ENCODE results near the gene SEPTIN5. TPM values are rescaled to one million over a fixed set of nuclear protein-coding genes. Genes with fewer than 3 reads are reported as not detected.
"Not testable (repeated sequence)": the region's sequence is repeated elsewhere in the genome, so short reads cannot be mapped to it uniquely, and the experiment has no call there.

Gene SEPTIN5
- 7.7 and 9.8 TPM in 2 replicates for total RNA-seq (2014; rRNA removed; shearing (Covaris generic))

DNA sequence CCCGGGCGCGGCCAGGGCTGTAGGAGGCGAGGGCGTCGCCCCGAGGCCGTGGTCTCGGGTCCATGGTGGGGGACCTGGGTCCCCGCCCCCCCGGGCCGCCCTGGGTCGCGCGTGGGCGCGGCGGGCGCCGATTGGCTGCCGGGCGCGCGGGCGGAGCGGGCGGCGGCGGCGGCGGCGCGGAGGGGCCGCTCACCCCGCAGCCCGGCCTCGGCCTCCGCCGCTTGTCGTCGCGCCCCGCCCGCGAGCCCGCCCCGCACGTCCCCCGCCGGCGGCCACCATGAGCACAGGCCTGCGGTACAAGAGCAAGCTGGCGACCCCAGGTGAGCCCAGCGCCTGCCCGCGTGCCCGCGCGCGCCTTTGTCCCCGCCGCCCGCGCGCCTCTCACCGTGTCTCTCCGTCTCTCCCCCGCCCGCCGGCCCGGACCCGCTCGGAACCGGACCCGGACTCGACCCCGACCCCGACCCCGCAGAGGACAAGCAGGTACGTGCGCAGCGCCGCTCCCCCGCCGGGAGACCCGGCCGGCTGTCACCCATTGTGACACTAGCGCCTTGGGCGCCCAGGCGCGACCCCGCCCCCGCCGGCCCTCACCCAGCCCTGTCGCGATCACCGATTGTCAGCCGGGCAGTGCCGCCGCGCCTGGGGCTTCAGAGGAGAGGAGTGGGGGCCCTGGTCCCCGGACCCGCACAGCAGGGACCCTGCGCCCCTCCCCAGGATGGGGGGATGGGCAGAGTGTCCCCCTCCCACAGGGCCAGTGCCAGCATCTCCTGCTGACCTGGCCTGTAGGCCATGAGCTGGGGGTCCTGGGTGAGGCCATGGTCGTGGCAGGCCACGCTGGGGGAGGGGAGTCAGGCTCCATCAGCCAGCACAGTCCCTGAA lies at the start of gene SEPTIN5:
TSS of gene SEPTIN5 (plus strand) at position 192 of the 876 bp plus-strand sequence. CDS start at position 278, 86 bp downstream.
- no peak for DNase-seq (ENCODE audit: low read depth)

- no peak for DNase-seq (ENCODE audit: low read depth)
Observed at GRCh38 chr22:19664951-19665783, 49.1 kb upstream of the SEPTIN5 start.

- no peak for DNase-seq (ENCODE audit: low read depth)
Observed at GRCh38 chr22:19665784-19666672, 48.3 kb upstream of the SEPTIN5 start.

DNA sequence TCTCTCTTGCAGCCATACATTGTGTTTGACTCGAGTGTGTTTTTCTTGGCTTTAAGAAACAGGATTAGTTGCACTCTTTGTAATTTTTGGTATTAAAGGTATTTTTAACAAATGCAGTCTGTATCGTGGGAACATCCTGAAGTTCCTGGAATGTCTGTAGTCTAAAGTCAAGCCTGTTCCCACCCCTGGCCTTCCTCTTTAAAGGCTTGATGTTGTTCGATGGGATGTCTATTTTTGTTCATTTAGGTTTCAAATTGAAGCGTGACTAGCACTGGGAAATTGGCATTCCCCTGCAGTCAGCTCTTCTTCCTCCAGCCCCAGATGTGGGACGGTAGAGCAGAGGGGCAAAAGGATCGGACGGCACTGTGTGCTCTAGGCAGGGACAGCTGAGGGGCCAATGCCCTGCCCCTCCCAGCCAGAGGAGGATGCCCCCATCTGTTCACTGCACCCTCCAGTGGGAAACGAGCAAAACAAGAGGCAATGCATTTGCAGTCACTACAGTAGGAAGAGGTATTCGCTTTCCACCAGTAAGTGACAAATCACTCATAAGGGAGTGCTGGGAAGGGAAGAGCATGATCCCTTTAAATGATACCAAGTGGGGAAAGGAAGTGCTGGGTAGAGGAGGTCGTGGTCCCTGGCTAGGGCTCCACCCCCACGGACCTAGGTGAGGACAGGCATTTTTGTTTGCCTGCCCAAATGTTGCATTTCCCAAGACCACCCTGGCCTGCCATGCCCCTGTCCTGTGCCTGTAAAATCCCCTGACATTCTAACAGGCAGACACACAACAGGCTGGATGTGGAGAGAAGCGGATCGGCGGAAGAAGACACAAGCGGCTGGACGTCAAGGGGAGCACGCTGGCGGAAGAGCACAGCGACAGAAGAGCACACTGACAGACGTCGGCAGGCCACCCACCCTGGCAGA lies 47.4 kb upstream of the SEPTIN5 start:
- no peak for DNase-seq (ENCODE audit: low read depth)

DNA sequence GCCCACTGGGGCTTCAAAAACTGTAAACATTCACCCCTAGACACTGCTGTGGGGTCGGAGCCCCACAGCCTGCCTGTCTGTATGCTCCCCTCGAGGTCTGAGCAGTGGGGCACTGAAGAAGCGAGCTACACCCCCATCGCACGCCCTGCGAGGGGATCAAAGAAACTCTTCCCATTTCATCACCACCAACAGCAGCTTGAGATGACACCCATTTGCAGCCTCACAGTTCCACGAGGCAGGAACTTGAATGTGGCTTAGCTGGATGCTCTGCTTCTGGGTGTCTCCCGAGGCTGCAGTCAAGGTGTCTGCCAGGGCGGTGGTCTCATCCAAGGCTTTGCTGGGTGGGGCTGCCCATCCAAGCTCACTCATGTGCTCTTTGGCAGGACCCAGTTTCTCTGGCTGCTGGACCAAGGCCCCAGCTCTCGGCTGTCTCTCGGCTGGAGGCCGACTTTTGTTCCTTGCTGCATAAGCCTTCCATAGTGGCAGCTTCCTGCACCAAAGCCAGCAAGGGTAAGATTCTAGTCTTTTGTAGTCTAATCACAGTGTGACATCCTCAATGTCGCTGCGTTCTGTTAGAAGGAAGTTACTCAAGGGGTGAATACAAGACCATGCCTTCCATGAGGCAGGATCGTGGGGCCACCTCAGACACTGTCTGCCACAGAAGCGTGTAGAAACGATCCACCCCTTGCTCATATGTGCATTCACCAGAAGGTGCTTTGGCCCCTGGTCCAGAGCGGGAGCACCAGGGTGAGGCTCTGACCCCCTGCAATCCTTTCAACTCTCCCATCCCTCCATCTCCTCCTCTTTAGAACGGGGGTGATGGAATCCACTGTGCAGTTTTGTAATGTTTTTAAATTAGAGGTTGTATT lies 46.2 kb upstream of the SEPTIN5 start:
- no peak for DNase-seq (ENCODE audit: low read depth)

GRCh38 chr22:19668748-19669147 lies 45.6 kb upstream of the SEPTIN5 start:
- DNase-seq (ENCODE audit: low read depth): no peak

- no peak for DNase-seq (ENCODE audit: low read depth)
Observed at GRCh38 chr22:19669570-19669969, 44.7 kb upstream of the SEPTIN5 start.

DNA sequence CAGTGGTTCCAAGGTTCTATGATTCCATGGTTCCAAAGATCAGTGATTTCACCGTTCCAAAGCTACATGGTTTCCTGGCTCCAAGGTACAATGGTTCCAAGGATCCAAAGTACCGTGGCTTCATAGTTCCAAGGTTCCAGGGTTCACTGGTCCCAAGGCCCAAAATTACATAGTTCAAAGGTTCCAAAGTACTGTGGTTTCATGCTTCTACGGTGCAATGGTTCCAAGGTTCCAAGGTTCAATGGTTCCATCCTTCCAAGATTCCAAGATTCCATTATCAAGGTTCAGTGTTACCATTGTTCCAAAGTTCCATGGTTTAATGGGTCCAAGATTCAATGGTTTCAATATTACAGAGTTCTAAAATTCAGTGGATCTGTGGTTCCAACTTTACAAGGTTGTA lies 43.0 kb upstream of the SEPTIN5 start:
- no peak for DNase-seq (ENCODE audit: low read depth)

- DNase-seq (ENCODE audit: low read depth): no peak
Observed at GRCh38 chr22:19672054-19672776, 42.1 kb upstream of the SEPTIN5 start.

- DNase-seq (ENCODE audit: low read depth): no peak
Observed at GRCh38 chr22:19673660-19674059, 40.6 kb upstream of the SEPTIN5 start.

DNA sequence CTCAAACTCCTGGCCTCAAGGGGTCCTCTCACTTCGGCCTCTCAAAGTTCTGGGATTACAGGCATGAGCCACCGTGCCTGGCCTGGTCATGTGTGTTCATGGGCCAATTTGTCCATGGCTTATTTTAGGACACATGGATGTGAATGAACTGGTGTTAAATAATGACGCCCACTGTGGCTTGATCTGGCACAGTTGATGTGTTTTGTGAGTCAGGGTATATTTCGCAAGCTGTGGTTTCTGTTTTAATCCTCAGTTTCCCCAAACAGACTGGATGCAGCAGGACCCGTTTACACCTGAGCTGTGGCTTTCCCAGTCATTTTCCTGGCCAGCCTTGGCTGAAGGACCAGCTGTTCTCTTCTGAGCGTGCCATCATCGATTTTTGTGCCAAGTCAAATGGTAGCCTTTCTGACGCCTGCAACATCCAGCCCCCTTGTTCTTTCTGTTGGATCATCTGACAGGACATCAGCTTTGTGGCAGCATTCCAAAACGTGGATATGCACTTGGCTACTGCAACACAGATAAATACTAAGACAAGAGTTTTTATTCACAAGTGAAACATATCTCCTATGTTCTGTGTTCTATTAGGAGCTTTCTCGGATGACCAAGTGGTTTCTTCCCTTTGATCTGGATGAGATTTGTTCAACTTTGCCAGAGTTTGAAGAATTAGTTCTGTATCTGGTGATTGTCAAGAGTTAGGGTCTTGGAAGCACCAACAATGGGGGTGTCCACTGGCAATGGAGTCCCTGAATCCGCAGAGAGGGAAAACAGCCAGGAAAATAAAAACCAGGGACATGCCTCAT lies 40.0 kb upstream of the SEPTIN5 start:
- DNase-seq (ENCODE audit: low read depth): no peak

DNA sequence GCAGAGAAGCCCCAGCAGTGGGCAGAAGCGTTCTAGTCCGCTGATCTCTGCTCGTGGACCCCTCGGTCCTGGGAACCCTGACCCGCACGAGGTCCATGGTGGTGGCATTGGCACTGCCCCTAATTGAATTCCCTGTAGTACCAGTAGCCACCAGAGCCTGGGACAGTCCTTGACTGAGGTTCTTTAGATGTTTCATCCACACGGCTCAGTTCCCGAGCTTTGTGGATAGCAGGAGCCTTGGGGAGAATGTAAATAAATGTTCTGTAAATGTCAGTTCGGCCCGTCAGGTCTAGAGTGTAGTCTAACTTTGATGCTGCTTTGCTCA lies 39.4 kb upstream of the SEPTIN5 start:
- no peak for DNase-seq (ENCODE audit: low read depth)

DNA sequence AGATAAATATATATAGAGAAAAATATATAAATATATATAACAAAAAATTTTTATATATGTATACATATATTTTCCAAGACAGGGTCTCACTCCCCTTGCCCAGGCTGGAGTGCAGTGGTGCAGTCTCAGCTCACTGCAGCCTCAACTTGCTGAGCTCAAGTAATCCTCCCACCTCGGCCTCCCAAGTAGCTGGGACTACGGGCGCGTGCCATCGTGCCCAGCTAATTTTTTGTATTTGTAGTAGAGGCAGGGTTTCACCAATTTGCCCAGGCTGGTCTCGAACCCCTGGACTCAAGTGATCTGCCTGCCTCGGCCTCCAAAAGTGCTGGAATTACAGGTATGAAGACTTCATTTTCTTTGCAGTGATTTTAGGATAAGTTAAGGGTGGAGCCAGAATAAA lies 38.9 kb upstream of the SEPTIN5 start:
- no peak for DNase-seq (ENCODE audit: low read depth)

DNA sequence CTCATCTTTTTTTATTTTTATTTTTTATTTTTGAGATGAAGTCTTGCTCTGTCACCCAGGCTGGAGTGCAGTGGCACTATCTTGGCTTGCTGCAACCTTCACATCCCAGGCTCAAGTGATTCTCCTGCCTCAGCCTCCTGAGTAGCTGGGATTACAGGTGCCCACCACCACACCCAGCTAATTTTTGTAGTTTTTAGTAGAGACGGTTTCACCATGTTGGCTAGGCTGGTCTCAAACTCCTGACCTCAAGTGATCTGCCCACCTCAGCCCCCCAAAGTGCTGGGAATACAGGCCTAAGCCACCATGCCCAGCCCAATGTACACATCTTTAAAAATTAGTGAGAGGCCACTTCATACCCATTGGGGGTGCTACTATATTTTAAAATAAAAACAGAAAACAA lies 37.9 kb upstream of the SEPTIN5 start:
- not testable (repeated sequence) for DNase-seq (ENCODE audit: low read depth)

- DNase-seq (ENCODE audit: low read depth): no peak
Observed at GRCh38 chr22:19678949-19679521, 35.3 kb upstream of the SEPTIN5 start.

DNA sequence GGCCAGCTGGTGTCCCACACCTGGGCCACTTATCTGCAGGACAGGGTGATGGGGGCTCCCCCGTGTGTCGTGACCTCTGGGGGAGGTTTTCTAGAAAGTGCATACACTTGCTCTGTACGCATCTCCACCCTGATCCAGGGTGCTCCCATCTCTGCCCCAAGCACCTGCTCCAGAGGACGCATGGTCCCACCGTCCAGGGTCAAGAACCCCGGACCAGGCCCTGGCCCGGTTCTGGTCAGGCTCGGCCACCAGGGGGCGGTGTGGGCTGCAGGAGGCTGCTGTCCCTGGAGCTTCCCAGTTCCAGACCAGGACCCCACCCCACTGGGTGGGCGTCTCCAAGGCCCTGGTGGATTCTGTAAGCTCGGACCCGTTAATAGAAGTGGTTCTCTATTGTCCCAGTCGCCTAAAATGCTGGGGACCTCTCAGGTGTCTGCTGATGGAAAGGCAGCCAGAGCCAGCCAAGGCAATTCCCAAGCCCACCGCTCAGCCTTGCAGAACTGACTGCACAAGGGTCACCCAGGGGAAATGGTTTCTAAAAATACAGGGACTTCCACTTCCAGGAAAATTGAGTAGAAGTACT lies 34.7 kb upstream of the SEPTIN5 start:
- no peak for DNase-seq (ENCODE audit: low read depth)

- no peak for DNase-seq (ENCODE audit: low read depth)
Observed at GRCh38 chr22:19680287-19680881, 33.9 kb upstream of the SEPTIN5 start.

Measured in M059J (cell line).